ENCODE results near the gene TREH. TPM values are rescaled to one million over a fixed set of nuclear protein-coding genes. Genes with fewer than 3 reads are reported as not detected.

The TREH gene
- total RNA-seq, 1 experiment from 2014 or later: not detected

- H3K9me3 Mint-ChIP-seq: no peaks in the 10 kb centered on the region
- Histone ChIP-seq H3K4me1 (ENCODE audit: insufficient read depth, low read length) (no peaks in the 10 kb centered on the region), H3K23ac (ENCODE audit: insufficient read length, low read depth, low read length) (no peak overlapping the region), H3T11ph (ENCODE audit: low read length) (no peak overlapping the region), H3K18ac (ENCODE audit: insufficient read length, low read depth, low read length) (no peak overlapping the region), H2BK5ac (ENCODE audit: insufficient read length, low read length) (no peak overlapping the region), H2AK5ac (ENCODE audit: insufficient read length, low read length) (no peak overlapping the region), H2BK15ac (ENCODE audit: low read depth, low read length) (no peak overlapping the region), H2AFZ (ENCODE audit: low read length) (no peak overlapping the region), H4K20me1 (ENCODE audit: control insufficient read depth, insufficient read depth, insufficient read length) (no peaks in the 10 kb centered on the region), H3K4me2 (ENCODE audit: insufficient read depth, insufficient read length, low read length) (no peak overlapping the region), H3K23me2 (ENCODE audit: insufficient read length, low read depth, low read length, poor library complexity, severe bottlenecking) (no peaks in the 10 kb centered on the region), H2BK12ac (ENCODE audit: insufficient read length, low read depth, low read length) (no peak overlapping the region), H3K56ac (ENCODE audit: insufficient read length, low read depth, low read length) (no peak overlapping the region), H3K79me1 (ENCODE audit: insufficient read depth, low read depth, low read length, poor library complexity, severe bottlenecking) (no peaks in the 10 kb centered on the region), H3K4ac (ENCODE audit: low read depth, low read length) (no peak overlapping the region), H4K91ac (ENCODE audit: insufficient read length, low read depth, low read length) (no peak overlapping the region), H3K14ac (ENCODE audit: insufficient read depth, low read length) (no peak overlapping the region), H3K79me2 (ENCODE audit: insufficient read depth, low read length) (no peaks in the 10 kb centered on the region), H4K5ac (ENCODE audit: insufficient read length, low read depth, low read length) (no peak overlapping the region), H2BK20ac (ENCODE audit: low read depth, low read length, poor library complexity, severe bottlenecking) (no peak overlapping the region), H3K27ac (ENCODE audit: insufficient read length, low read depth, low read length) (no peak overlapping the region), H2BK120ac (ENCODE audit: low read depth, low read length, poor library complexity, severe bottlenecking) (no peak overlapping the region), H3K27me3 (ENCODE audit: insufficient read depth, low read length) (no peaks in the 10 kb centered on the region), H3K9ac (ENCODE audit: extremely low read depth, insufficient read length, low read length) (no peak overlapping the region), H4K8ac (replicated peaks; ENCODE audit: insufficient read length, low read depth, low read length) (no peak overlapping the region), H3K9me3 (ENCODE audit: control insufficient read depth, low read depth, low read length) (no peaks in the 10 kb centered on the region)
- H3K4me1 Mint-ChIP-seq: no peaks in the 10 kb centered on the region
- H3K4me3 Mint-ChIP-seq: no peak overlapping the region
- peaks cover 33 to 78% (median 77%) of the 10 kb centered on the region in 3 experiments; a peak in 6 of 7 replicates for H3K36me3 Mint-ChIP-seq (ENCODE audit: insufficient read depth in 1 of 3, low read depth in 3 of 3)
- TF ChIP-seq, protein P1, sequence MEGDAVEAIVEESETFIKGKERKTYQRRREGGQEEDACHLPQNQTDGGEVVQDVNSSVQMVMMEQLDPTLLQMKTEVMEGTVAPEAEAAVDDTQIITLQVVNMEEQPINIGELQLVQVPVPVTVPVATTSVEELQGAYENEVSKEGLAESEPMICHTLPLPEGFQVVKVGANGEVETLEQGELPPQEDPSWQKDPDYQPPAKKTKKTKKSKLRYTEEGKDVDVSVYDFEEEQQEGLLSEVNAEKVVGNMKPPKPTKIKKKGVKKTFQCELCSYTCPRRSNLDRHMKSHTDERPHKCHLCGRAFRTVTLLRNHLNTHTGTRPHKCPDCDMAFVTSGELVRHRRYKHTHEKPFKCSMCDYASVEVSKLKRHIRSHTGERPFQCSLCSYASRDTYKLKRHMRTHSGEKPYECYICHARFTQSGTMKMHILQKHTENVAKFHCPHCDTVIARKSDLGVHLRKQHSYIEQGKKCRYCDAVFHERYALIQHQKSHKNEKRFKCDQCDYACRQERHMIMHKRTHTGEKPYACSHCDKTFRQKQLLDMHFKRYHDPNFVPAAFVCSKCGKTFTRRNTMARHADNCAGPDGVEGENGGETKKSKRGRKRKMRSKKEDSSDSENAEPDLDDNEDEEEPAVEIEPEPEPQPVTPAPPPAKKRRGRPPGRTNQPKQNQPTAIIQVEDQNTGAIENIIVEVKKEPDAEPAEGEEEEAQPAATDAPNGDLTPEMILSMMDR (conservative IDR thresholded peaks at IDR 0.05): no peak
- no peaks in the 10 kb centered on the region for H3K27me3 Mint-ChIP-seq (ENCODE audit: low read depth)
- no peak for DNase-seq
- H3K27ac Mint-ChIP-seq: no peak overlapping the region
- no CpG with 5 or more reads among the region's 11 CpGs for WGBS (ENCODE audit: extremely low coverage, insufficient read length, low lambda C conversion rate)
These were observed 36.1 kb downstream of the TREH start for GRCh38 chr11:118643142-118643994.

Data from H9 (cell line).